Suppressor macrophage (primary cell): Measurements from ENCODE around the gene PPME1.

Experiments used
- DNase-seq, 4 experiments: peaks; one replicate each; pipeline ENCODE4 v3.0.0-alpha.2; 2020 to 2022

PPME1 gene

GRCh38 chr11:74282914-74283371 is 111.9 kb downstream of the PPME1 start:
- DNase-seq: no peak

GRCh38 chr11:74283580-74284180 is 112.6 kb downstream of the PPME1 start:
- DNase-seq: no peak

GRCh38 chr11:74284466-74284865 is 113.4 kb downstream of the PPME1 start:
- no peak for DNase-seq

GRCh38 chr11:74288161-74288560 is 117.1 kb downstream of the PPME1 start:
- peak in 3 of 4 experiments; percentile 20 to 38 (median 28) for DNase-seq

GRCh38 chr11:74288911-74289310 is 117.8 kb downstream of the PPME1 start:
- DNase-seq: no peak

GRCh38 chr11:74297484-74297883 is 126.4 kb downstream of the PPME1 start:
- no peak for DNase-seq

- DNase-seq: no peak
Measured at GRCh38 chr11:74299015-74299414, 127.9 kb downstream of the PPME1 start.
